ENCODE measurements around the gene RGS19. TPM values are rescaled to one million over a fixed set of nuclear protein-coding genes. Genes with fewer than 3 reads are reported as not detected.

The RGS19 gene
- total and polyA plus RNA-seq, 11 donors, result 3.2 to 25.6 (median 5.3) TPM

GRCh38 chr20:64025826-64026412 is 53.4 kb downstream of the RGS19 start:
- no peak for ATAC-seq
- H3K27ac ChIP-seq, result no peak overlapping the region
- 92 to 98% (median 97%) methylated on average over 17 to 29 of the region's 29 CpGs for WGBS, 4 donors

GRCh38 chr20:64025101-64025825 is 54.1 kb downstream of the RGS19 start:
- ATAC-seq (no peak), DNase-seq (no peak)
- Histone ChIP-seq H3K4me1 (no peaks in the 10 kb centered on the region), H3K4me3 (no peak overlapping the region), H3K36me3 (peaks cover 6 to 96% (median 94%) of the 10 kb centered on the region in 9 donors), H3K27me3 (no peaks in the 10 kb centered on the region), H3K9me3 (no peaks in the 10 kb centered on the region), H3K27ac (no peak overlapping the region)
- TF ChIP-seq CTCF (IDR thresholded peaks at IDR 0.05) (no peak), POLR2A (IDR thresholded peaks at IDR 0.05) (no peak)
- intact Hi-C loops (cut with DNase I), result no loop called here
- 96 to 97% (median 97%) methylated on average over 16 to 18 of the region's 18 CpGs for WGBS, 4 donors

More at GRCh38 chr20:64025826-64026412, 53.4 kb downstream of the RGS19 start:
- TF ChIP-seq CTCF (IDR thresholded peaks at IDR 0.05) (no peak), POLR2A (IDR thresholded peaks at IDR 0.05) (no peak)
- H3K36me3 ChIP-seq, result peaks cover 6 to 97% (median 94%) of the 10 kb centered on the region in 9 donors
- intact Hi-C loops (cut with DNase I), result no loop called here
- H3K9me3 ChIP-seq, result no peaks in the 10 kb centered on the region
- DNase-seq, result no peak
- H3K27me3 ChIP-seq, result no peaks in the 10 kb centered on the region
- H3K4me1 ChIP-seq, result no peaks in the 10 kb centered on the region
- H3K4me3 ChIP-seq, result no peak overlapping the region

- WGBS, 4 donors, result 90 to 92% (median 92%) methylated on average over 17 of the region's 17 CpGs
- intact Hi-C loops (cut with DNase I), result loop anchor here in 1 of 10 donors (5.0 kb wide), 1 partner anchor 42 kb away; the partner anchor contains the start of gene PRPF6
- no peak for DNase-seq
- no peaks in the 10 kb centered on the region for H3K27me3 ChIP-seq
- peaks cover 6 to 96% (median 94%) of the 10 kb centered on the region in 9 donors for H3K36me3 ChIP-seq
- no peak for ATAC-seq
- no peak for TF ChIP-seq CTCF (IDR thresholded peaks at IDR 0.05)
- H3K4me3 ChIP-seq, result no peak overlapping the region
- no peaks in the 10 kb centered on the region for H3K4me1 ChIP-seq
- no peaks in the 10 kb centered on the region for H3K9me3 ChIP-seq
- no peak overlapping the region for H3K27ac ChIP-seq
Measured at GRCh38 chr20:64024141-64024990, 55.0 kb downstream of the RGS19 start.

Data from heart left ventricle (tissue), 16 donors.